HFFc6 (cell line): ENCODE results near the gene SEMA3D. TPM values are rescaled to one million over a fixed set of nuclear protein-coding genes. Genes with fewer than 3 reads are reported as not detected.

Experiments used
- DNase-seq: peaks from one replicate; pipeline ENCODE4 v3.0.0-alpha.2; 2018
- H3K27ac Mint-ChIP-seq: 2 replicates; pipeline ENCODE4 v1.8.0; 2020; ENCODE audit warnings: mild to moderate bottlenecking, mixed read lengths
- H3K27me3 Mint-ChIP-seq: 2 replicates; pipeline ENCODE4 v1.8.0; 2021; ENCODE audit warnings: mild to moderate bottlenecking, moderate library complexity, mixed read lengths; ENCODE audit not compliant: insufficient read depth
- H3K36me3 Mint-ChIP-seq: 2 replicates; pipeline ENCODE4 v1.8.0; 2021; ENCODE audit warnings: low read depth, mixed read lengths
- H3K4me1 Mint-ChIP-seq: 2 replicates; pipeline ENCODE4 v1.8.0; 2020; ENCODE audit warnings: low read depth, mixed read lengths
- H3K4me3 Mint-ChIP-seq: 2 replicates; pipeline ENCODE4 v1.8.0; 2020; ENCODE audit warnings: mild to moderate bottlenecking, moderate library complexity, mixed read lengths
- H3K9me3 Mint-ChIP-seq: 2 replicates; pipeline ENCODE4 v1.8.0; 2020; ENCODE audit warnings: mild to moderate bottlenecking, mixed read lengths
- CTCF ChIP-seq: fragments of 200-600 bp; sonication (generic); IDR thresholded peaks from 2 replicates; pipeline ENCODE4 v1.5.0; 2021; ENCODE audit warnings: antibody characterized with exemption, mild to moderate bottlenecking
- total RNA-seq, 6 experiments: library from RNA; stranded (reverse); fragmentation: NEBNext Ultra II Directional; extraction: Animal tissue kit (Norgen Biotek cat#: 25700); gene quantifications; 2 replicates in 1 of 6; 3 replicates in 5 of 6; pipeline ENCODE4 v1.2.3, GENCODE V29; 2021

Gene SEMA3D
- total RNA-seq, 6 experiments from 2014 or later, result 16.5 to 23.7 (median 22.4) TPM

- no peak for TF ChIP-seq CTCF
- peaks cover 16% of the 10 kb centered on the region for H3K36me3 Mint-ChIP-seq
- peaks cover 26% of the 10 kb centered on the region for H3K4me1 Mint-ChIP-seq
- no peak overlapping the region for H3K27ac Mint-ChIP-seq
- no peaks in the 10 kb centered on the region for H3K9me3 Mint-ChIP-seq
- DNase-seq, result no peak
- H3K27me3 Mint-ChIP-seq, result no peaks in the 10 kb centered on the region
- no peak overlapping the region for H3K4me3 Mint-ChIP-seq
Observed at GRCh38 chr7:85115862-85116261, 71.0 kb downstream of the SEMA3D start.

GRCh38 chr7:85115006-85115405 is 71.8 kb downstream of the SEMA3D start:
- no peak for DNase-seq
- TF ChIP-seq CTCF, result no peak
- Mint-ChIP-seq H3K9me3 (no peaks in the 10 kb centered on the region), H3K36me3 (peaks cover 15% of the 10 kb centered on the region), H3K4me1 (peaks cover 26% of the 10 kb centered on the region), H3K27ac (no peak overlapping the region), H3K4me3 (no peak overlapping the region), H3K27me3 (no peaks in the 10 kb centered on the region)

DNA sequence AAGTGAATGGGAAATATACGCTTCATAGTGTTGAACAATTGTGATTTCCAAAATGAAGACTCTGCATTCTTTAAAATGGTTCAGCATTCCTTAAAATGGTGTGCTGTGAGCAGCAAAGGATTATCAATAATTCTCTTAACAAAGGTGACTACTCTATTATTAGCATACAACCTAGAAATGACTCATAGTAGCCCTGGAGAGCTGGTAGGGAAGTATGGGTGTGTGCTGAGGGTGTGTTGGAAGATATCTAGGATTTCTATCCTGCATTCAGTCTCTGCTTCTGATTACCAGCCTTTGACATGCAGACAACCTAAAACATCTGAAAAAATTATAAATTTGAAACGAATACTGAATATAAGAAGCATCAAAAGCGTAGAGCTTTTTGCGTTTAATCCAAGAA is 72.5 kb downstream of the SEMA3D start:
- Mint-ChIP-seq H3K36me3 (peaks cover 8% of the 10 kb centered on the region), H3K27me3 (no peaks in the 10 kb centered on the region), H3K4me3 (no peak overlapping the region), H3K9me3 (no peaks in the 10 kb centered on the region), H3K27ac (no peak overlapping the region), H3K4me1 (peaks cover 26% of the 10 kb centered on the region)
- TF ChIP-seq CTCF, result no peak
- no peak for DNase-seq

- H3K36me3 Mint-ChIP-seq, result no peaks in the 10 kb centered on the region
Observed at GRCh38 chr7:85111761-85112160, 75.1 kb downstream of the SEMA3D start.

GRCh38 chr7:85106719-85107118 is 80.1 kb downstream of the SEMA3D start:
- Mint-ChIP-seq H3K4me1 (peaks cover 47% of the 10 kb centered on the region), H3K9me3 (no peaks in the 10 kb centered on the region), H3K27ac (no peak overlapping the region), H3K4me3 (no peak overlapping the region), H3K27me3 (no peaks in the 10 kb centered on the region), H3K36me3 (no peaks in the 10 kb centered on the region)
- TF ChIP-seq CTCF, result no peak
- no peak for DNase-seq

More at GRCh38 chr7:85111761-85112160, 75.1 kb downstream of the SEMA3D start:
- Mint-ChIP-seq H3K9me3 (no peaks in the 10 kb centered on the region), H3K4me1 (peaks cover 32% of the 10 kb centered on the region), H3K27me3 (no peaks in the 10 kb centered on the region), H3K27ac (no peak overlapping the region), H3K4me3 (no peak overlapping the region)
- TF ChIP-seq CTCF, result no peak
- no peak for DNase-seq
